IPS-NIHi7 (cell line): Measurements from ENCODE around the gene EXOC5.
"Not testable (repeated sequence)": the region's sequence is repeated elsewhere in the genome, so short reads cannot be mapped to it uniquely, and the experiment has no call there.

ENCODE experiments used
- DNase-seq: peaks from one replicate; pipeline ENCODE4 v3.0.0; 2012; ENCODE audit warnings: mixed read lengths; ENCODE audit errors: extremely low spot score

EXOC5 gene

GRCh38 chr14:57254884-57255283, 13.8 kb downstream of the EXOC5 start:
- no peak for DNase-seq

GRCh38 chr14:57246933-57247657, 21.6 kb downstream of the EXOC5 start:
- DNase-seq, result no peak

GRCh38 chr14:57245941-57246340, 22.8 kb downstream of the EXOC5 start:
- DNase-seq, result no peak

- DNase-seq, result no peak
Measured at GRCh38 chr14:57244106-57244505, 24.6 kb downstream of the EXOC5 start.

GRCh38 chr14:57243320-57243719, 25.4 kb downstream of the EXOC5 start:
- no peak for DNase-seq

GRCh38 chr14:57240115-57240514, 28.6 kb downstream of the EXOC5 start:
- not testable (repeated sequence) for DNase-seq

- no peak for DNase-seq
Measured at GRCh38 chr14:57232006-57232405, 36.7 kb downstream of the EXOC5 start.

- DNase-seq, result not testable (repeated sequence)
Measured at GRCh38 chr14:57228320-57228719, 40.4 kb downstream of the EXOC5 start.

- no peak for DNase-seq
Measured at GRCh38 chr14:57227083-57227482, 41.6 kb downstream of the EXOC5 start.

GRCh38 chr14:57221931-57222330, 46.8 kb downstream of the EXOC5 start:
- DNase-seq, result no peak

GRCh38 chr14:57212919-57213318, 55.8 kb downstream of the EXOC5 start:
- DNase-seq, result no peak

GRCh38 chr14:57209561-57209960, 59.1 kb downstream of the EXOC5 start:
- DNase-seq, result no peak

- DNase-seq, result no peak
Measured at GRCh38 chr14:57205938-57206337, 62.8 kb downstream of the EXOC5 start.

- DNase-seq, result not testable (repeated sequence)
Measured at GRCh38 chr14:57202672-57203071, 66.0 kb downstream of the EXOC5 start.

- no peak for DNase-seq
Measured at GRCh38 chr14:57199921-57200320, 68.8 kb downstream of the EXOC5 start.

GRCh38 chr14:57189070-57189469, 79.6 kb downstream of the EXOC5 start:
- no peak for DNase-seq

- DNase-seq, result peak; percentile 66
Measured at GRCh38 chr14:57182760-57183503, 85.8 kb downstream of the EXOC5 start.

GRCh38 chr14:57179273-57179672, 89.4 kb downstream of the EXOC5 start:
- no peak for DNase-seq

- DNase-seq, result no peak
Measured at GRCh38 chr14:57174466-57174865, 94.2 kb downstream of the EXOC5 start.

GRCh38 chr14:57171903-57172302, 96.8 kb downstream of the EXOC5 start:
- no peak for DNase-seq

- DNase-seq, result no peak
Measured at GRCh38 chr14:57171363-57171762, 97.3 kb downstream of the EXOC5 start.

- DNase-seq, result no peak
Measured at GRCh38 chr14:57169901-57170300, 98.8 kb downstream of the EXOC5 start.

- no peak for DNase-seq
Measured at GRCh38 chr14:57168138-57168679, 100.5 kb downstream of the EXOC5 start.
